Measurements from ENCODE around the gene GP1BA.

DNA sequence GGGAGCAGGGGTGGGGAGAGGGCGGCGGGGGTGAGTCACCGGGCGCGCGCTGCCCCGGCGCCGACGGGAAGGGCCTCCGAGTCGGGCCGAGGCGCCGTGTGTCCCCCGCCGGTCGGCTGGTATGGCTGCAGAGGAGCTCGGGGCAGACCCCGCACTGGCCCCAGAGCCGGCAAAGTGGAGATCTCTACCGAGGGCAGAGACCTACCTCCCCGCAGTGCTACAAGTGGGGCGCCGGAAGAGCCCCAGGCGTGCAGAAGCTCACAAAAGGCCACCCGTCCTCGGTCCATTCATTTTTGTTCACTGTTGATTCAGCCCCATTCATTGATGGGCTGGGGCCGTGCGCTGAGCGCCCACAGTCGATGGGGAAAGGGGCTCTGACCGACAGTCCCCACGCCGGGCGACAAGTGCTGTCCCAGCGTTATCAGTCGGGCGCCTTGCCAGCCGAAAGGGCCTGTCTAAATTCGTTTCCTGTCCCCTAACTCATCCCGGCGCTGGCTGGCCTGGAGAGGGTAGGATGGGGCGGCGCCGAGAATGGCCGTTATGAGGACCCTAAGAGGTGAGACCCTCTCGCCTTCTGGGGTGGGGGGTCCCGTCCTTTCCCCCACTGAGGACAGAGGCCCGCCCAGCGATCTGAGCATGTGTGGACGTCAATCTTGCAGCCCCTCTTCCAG, 18.1 kb downstream of the GP1BA start:
- TF ChIP-seq, protein P1, sequence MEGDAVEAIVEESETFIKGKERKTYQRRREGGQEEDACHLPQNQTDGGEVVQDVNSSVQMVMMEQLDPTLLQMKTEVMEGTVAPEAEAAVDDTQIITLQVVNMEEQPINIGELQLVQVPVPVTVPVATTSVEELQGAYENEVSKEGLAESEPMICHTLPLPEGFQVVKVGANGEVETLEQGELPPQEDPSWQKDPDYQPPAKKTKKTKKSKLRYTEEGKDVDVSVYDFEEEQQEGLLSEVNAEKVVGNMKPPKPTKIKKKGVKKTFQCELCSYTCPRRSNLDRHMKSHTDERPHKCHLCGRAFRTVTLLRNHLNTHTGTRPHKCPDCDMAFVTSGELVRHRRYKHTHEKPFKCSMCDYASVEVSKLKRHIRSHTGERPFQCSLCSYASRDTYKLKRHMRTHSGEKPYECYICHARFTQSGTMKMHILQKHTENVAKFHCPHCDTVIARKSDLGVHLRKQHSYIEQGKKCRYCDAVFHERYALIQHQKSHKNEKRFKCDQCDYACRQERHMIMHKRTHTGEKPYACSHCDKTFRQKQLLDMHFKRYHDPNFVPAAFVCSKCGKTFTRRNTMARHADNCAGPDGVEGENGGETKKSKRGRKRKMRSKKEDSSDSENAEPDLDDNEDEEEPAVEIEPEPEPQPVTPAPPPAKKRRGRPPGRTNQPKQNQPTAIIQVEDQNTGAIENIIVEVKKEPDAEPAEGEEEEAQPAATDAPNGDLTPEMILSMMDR (IDR thresholded peaks at IDR 0.05), result no peak
- TF ChIP-seq EP300 (IDR thresholded peaks at IDR 0.05) (no peak), POLR2AphosphoS5 (IDR thresholded peaks at IDR 0.05) (no peak), POLR2A (IDR thresholded peaks at IDR 0.05) (no peak)

Data from stomach (tissue), 4 donors.